IPS-NIHi7 (cell line): ENCODE data around the gene COL4A6.

Experiments
- DNase-seq: peaks from one replicate; pipeline ENCODE4 v3.0.0; 2012; ENCODE audit warnings: mixed read lengths; ENCODE audit errors: extremely low spot score

The COL4A6 gene

DNA sequence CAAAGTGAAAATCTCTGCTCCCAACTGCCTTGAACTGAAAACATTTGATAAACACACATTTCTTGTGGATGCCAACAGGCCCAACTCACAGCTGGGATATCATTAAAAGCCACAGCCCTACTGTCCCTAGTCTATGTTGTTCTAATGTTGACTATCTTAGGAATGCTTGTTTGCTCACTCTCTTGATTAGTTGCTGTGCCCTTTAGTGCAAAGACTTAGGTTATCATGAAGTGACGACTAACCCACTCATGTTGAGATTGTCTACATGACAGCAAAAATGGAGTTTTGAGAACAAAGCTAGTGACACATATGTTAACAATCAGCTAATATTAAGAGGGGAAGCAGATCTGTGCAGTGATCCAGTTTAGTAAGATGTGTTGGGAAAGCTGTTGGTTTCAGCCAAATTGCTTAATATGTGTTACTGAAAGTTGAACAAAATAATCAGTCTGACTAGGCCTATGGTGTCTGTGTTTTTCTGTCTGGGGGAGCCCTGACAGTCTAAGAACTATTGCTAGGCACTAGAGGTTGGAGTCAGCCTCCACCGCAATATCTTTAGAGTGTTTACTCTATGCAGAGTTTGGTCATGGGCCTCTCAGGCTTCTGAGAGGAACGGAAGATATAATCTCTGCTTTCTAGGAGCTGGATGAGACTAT lies 221.2 kb downstream of the COL4A6 start:
- no peak for DNase-seq

DNA sequence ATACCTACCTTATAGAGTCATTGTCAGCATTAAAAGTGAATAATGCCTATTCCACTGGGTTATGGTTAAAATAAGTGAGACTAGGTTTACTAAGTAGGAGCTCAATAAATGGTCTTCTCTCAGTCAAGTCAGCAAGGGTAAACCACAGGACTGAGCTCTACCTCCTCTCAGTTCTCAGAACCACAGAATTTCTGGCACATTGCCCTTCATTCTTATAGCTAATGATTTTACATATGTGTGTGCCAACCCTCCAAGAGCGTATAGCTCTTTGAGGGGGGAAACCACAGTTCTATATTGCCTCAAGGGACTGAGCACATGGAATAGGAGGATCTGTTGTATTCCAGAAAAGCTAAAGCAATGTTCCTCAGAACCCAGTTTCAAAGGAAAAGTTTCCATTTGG lies 221.8 kb downstream of the COL4A6 start:
- no peak for DNase-seq

DNA sequence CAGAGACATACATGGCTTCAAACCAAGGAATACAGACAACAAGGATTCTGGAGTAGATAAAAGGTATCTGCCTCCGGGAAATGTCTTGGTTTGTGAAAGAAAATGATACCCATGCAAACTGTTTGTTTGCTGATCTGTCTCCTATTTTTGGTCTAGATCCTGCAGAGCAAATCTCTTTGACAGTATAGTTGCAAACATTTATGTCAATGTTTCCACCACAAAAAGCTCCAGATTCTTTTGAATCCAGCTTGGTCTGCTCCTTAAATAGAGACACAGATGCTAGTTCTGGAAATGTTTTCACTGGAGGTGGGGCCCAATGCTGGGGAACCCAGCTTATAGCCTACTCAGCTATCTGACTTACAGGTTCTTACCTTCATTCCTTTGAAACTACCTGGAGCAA lies 226.9 kb downstream of the COL4A6 start:
- no peak for DNase-seq

DNA sequence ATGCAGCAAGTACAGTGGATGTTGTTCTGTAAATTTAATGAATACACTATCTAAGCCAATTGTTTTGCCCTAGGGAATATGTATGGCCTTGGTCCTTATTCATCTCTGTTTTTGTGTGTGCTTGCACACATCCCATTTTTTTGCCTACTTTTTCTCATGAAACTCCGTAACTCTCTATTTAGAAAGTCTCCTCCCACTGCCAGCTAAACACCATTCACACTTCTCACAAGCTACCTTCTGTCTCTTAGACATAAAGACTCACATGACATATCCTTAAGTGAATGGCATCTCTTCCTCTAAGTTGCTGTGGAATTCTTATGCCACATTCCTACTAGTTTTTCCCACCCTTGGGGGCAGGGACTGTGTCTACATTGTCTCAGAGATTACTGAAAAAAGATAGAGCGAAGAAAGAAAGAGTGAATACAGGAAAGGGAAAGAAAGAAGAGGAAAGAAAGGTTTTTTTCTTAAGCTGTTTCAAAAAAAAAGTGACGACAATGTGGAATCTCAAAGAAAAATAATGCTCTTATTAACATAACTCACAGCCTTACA lies 229.1 kb downstream of the COL4A6 start:
- no peak for DNase-seq

DNA sequence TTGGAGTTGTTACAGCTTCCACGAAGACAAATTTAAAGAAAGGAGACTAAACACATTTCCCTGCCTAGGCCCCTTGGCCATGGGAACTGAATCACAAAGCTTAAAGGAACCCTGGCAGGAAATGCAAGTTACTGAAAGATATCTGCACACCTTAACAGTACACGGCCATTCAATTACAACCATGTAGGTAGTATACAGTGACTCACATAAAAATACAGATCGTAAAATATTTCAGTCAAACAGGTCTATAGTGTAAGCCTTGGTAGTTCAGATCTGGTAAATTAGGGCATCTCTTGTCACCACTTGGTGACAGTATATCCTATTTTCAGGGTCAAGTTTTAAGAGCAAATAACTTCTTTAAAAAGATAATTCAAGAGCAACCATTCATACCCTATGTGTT lies 234.7 kb downstream of the COL4A6 start:
- no peak for DNase-seq

DNA sequence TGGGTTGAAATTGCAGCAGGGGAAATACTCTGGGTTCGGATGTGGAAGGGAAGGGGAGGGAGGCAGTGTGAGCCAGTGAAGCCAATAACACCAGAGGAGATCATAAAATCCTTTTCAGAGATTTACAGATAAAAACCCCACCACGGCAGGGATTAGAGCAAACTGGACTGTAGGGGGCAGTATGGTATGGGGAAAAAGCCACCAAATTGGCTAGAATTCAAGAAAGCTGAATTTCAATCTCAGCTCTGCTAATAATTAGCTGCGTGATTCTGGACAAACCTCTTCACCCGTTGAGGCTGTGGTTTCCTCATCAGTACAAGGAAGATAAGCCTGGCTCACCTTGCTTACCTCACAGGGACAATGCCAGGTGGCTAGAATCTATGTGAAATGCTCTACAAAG lies 238.5 kb downstream of the COL4A6 start:
- peak; percentile 66 for DNase-seq

DNA sequence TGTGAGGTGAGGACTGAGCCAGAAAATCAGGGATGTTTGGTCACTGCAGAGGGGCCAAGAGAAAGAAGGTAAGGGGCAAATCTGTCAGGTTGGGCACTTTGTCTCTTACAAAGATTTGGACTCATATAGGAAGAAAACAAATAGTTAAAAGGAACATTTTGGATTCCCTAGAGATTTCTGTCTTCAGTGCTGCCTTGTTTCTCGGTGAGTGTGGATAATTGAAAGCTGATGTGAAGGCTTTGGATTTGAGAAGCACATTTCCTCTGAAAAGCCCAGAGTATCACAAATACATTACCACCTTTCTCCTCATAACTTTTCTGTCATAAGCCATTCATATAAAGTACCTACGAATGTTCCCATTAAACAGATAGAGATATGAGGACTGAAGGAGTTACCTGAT lies 239.2 kb downstream of the COL4A6 start:
- no peak for DNase-seq

DNA sequence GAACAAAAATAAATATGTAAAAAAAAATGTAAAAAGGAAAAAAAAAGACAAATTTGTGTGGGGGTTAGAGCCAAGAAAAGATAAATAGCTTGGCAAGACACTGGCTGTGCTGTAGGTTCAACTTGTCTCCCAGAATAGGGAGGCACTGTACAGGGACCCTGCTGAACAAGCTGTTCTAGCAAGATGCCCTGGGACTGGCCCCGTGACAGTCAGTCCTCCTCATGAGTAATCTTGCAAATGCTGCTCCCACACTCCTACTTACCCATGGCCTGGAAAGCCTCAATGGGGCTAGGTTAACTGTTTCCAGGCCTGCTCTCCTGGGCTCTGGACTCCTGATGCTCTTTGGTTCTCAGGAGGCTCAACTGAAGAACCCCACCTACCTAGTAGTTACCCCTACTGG lies 239.8 kb downstream of the COL4A6 start:
- DNase-seq: no peak

DNA sequence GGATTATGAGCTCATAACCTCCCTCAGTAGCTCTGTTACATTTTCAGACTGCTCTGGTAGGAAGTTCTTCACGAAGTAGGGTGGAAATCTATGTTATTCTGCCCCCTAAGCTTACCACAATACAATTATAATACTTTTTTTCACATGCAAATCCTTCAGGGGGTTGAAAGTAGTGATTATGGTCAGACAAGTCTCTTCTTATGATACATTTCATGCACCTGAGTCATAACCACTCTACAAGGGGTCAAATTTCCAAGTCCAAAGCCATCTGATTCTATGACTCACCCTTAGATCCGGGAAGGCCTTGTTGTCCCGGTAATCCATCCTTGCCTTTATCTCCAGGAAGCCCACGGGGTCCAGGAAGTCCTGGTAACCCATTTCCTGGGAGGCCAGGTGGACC lies 251.4 kb downstream of the COL4A6 start:
- no peak for DNase-seq

DNA sequence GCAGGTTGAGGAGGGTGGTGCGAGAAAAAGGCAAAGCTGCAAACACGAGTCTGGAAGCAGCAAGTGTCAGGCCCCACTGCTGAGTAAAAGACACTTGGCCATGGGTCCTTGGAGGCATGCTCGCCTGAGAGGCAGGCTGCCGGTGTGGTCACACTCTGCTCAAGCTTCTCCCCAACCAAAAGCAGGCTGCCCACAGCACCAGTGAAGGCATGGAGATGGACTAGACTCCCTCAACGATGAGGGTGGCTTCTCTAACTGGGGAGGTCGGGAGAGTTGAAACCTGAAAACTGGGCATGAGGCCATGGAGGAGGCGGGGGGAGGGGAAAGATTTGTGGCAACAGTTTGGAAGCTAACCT lies 260.1 kb downstream of the COL4A6 start:
- DNase-seq: no peak

DNA sequence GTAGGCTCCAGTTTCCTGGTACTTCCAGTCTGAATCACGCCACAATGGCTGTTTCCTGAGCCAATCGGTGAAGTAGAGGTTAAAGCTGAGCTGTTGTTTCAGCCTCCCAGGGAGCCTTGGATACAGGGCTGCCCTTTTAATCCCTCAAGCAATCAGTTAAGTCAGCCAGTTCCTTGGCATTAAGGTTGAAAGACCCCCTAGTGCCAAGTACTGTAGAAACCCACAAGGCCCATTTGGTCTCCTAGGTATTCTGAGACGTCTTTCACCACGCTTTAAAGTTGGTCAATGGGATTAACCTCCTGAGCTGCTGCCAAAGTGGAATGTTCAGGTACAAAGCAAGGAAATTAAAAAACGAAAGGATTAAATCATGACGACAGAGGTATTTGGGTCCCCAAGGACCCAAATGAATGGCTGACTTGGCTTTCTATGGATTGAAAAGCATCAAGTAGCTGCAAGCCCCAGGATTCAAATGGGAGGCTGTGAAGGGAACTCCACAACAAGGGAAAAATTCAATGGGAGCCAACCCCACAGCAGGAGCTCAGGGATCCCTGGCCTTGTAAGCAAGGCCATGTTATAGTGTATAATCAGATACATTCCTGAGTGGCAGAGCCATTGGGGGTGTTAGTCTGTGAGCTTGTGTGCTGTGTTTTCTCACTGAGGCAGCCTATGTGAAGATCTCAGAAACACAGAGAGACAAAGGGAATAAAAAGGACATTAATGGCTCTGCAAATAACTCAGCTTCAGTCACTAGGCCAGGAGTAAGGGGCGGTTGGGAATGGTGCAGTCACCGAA lies 260.7 kb downstream of the COL4A6 start:
- peak; percentile 56 for DNase-seq

DNA sequence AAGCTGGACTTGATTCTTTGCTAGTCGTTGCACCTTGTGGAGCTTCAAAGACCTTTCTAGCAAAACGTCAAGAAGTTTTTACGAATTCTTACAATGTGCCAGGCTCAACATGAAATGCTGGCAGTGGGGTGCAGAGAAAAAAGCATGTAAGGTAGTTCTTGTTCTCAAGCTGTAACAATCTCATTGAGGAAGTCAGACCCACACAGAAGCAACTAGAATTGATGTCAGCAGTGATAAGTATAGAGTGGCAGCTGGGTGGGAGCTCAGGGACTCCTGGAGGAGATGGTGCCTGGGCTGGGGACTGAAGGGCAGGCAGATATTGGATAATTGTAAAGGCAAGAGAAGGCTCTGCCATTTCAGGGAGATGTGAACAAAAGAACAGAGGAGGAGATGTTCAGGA lies 264.3 kb downstream of the COL4A6 start:
- no peak for DNase-seq

DNA sequence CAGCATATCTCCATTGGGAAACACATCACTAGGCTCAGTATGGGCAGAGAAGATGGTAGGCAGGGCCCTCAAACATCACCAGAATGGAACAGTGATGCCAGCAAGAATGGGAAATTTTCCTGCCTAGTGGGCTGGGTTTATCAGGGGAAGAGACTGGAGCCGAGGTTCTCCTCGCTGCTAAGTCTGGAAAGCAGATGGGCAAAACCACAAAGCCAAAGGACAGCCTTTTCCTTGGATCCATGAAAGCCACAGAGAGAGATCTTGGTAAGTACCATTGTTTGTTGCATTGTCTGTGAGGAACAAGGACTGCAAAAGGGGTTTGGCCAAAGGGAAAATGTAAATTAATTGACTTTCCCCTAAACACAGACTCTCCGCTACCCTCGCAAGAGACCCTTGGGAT lies 266.6 kb downstream of the COL4A6 start:
- DNase-seq: no peak

DNA sequence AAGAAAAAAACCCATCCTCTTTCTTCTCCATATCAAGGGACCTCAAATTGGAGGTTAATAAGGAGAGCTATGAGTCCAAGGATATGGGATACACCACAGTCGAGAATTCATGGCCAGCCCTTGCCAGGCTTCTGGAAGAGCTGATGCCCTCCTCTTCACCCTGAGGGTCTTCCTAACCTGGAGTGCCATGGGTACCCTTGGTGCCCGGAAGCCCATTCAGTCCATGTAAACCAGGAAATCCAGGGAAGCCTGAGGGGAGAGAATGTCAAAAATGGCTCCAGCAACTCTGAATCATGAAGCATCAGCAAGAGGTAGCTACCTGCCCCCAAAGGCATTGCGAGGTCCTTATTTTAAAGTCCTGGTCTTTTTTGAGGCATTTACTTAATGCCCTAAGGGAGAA lies 268.5 kb downstream of the COL4A6 start:
- DNase-seq: no peak

DNA sequence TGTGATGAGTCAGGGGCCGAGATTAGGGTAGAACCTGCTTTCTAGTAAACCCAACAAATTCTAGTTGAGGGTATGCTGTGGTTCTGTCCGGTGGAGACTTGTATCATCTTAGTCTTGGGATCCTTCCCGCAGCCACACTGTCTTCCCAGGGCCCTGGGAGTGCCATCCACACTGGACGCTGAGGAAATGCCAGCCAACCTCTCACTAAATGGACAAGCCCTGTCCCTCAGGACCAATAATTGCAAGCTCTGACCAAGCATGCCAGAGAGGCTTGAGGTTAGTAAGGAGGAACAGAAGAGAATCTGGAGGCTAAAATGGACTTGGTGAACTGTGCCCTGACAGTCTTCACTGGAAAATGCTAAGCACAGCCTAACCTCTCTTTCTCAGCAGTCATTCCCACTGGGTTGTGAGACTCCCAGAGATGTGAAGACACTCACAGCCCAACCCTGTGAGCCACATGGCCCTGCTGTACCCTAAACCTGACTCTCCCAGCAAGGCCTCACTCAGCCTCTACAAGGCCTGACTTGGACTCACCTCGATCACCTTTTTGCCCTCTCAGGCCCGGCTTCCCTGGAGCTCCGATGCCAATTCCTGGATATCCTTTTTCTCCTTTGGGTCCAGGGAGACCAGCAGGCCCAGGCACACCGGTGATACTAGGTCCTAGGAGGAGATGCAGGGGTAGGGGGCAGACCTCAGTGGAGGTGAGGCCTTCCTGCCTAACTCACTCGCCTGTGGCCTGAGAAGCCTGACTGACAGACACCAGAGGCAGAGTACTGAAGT lies 269.1 kb downstream of the COL4A6 start:
- no peak for DNase-seq

DNA sequence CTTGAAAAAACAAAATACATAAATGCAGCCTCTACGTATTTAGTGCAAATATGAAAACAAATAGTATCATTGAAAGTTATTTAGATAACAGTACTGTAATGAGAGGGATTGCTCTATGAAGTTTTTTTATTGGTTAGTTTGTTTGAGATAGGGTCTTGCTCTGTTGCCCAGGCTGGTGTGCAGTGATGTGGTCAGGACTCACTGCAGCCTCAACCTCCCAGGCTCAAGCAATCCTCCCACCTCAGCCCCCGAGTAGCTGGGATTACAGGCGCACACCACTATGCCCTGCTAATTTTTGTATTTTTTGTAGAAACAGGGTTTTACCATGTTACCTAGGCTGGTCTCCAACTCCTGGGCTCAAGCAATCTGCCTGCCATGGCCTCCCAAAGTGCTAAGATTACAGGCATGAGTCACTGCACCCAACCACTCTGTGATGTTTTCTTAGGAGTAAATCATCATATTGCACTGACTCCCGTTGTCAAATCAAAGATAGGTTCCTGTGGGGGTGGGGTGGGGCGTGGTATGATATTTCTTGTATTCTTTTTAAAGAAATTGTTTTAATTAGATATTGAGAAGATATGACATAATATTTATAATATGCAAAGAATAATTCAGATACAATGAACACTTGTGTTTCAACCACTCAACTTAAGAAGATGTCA lies 270.9 kb downstream of the COL4A6 start:
- no peak for DNase-seq

DNA sequence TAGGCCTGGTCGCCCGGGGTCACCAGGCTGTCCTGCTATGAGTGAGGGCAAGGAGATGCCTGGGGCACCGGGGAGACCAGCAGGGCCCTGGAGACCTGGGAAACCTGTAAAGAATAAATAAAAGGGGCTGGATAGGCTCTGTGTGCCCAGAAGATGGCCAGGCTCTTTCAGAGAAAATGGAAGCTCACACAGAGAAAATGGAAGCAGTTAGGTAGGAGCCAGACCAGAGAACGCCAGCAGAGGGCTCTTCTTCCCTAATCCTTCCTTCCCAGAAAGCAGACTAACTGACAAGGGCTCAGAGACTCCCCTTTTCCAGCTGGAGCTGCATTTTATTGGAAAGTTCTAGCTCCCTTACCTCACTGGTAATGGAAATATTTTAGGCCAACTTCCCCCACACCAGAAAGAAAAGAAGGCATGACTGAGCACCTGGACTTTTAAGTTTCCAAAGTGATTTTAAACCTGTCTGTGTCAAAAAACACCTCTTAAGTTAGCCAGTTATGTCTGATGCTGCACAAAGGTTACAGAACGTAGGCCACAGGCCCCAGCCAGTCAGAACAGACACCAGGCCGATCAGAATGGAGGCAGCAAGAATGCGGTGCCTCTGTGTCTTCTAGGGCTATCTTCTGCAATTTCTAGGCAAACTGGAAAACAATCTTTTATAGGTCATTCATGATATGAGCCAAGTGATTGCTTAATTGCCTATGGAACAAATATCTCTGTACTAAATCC lies 272.7 kb downstream of the COL4A6 start:
- peak; percentile 84 for DNase-seq

DNA sequence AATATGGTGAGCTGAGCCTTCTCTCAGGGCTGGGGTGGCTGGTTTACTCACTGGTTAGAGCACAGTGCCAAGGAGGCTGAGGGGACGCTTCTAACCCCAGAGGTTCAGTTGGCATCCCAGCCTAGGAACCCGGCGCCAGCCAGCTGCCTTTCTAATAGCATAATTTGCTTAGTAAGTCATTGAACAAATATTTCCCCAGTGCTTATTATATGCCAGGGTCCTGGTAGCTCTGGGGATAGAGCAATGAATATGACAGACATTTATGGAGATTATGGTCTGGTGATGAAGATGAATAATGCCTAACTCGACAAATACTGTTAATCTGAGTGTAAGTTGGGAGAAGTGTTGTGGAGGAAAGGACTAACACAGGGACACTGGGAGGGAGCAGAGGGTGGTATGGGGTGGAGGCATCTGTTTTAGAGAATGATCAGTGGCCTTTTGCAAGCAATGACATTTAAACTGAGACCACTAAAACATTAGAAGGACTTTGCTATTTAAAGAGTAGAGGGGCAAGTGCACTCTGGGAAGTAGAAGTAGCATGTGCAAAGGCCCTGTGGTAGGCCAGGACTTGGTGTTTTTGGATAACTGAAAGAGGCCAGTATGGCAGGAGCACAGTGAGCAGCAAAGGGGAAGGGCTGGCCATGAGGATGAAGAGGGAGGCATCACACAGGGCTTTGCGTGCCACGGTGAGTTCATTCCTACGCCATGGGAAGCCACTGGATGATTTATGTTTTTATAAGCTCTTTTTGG lies 274.7 kb downstream of the COL4A6 start:
- no peak for DNase-seq

DNA sequence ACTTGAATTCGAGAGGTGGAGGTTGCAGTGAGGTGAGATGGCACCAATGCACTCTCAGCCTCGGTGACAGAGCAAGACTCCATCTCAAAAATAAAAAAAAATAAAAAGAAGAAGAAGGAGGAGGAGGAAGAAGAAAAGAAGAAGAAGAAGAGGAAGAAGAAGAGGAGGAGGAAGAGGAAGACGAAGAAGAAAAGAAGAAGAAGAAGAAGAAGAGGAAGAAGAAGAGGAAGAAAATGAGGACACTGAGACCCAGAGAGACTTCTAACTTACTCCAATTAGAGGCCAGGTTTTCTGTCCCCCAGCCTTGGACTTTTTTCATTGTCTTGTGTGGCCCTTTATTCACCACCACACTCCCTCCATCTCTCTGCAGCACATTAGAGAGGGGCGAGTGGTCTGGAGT lies 276.0 kb downstream of the COL4A6 start:
- DNase-seq: no peak

DNA sequence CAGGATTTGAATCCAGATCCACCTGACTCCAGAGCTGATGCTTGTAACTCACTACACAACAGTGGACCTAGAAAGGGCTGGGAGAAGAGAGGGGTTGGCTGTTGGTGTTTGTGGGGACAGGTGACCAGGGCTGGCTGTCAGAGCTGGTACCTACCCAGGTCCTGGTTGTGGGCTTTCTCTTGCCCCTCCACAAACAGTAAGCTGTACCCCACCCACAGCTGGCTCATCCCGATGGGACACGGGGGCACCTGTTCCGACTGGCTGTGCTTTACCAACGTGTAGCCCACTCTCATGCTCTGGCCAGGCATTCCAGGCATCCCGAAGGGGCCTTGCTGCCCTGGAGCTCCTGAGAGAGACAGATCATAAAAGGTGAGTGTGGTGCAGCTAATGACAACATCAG lies 277.9 kb downstream of the COL4A6 start:
- no peak for DNase-seq
